B cell (primary cell): Measurements from ENCODE around the gene CZIB. TPM values are rescaled to one million over a fixed set of nuclear protein-coding genes. Genes with fewer than 3 reads are reported as not detected.
A peak's percentile ranks its signal among the peaks of the same experiment; 100 is the strongest.

Source experiments
- ATAC-seq: fragments of 200-7000 bp; cut with Tn5 transposase; one replicate; pipeline ENCODE4 v1.10.0; 2021; ENCODE audit warnings: low read depth, mild to moderate bottlenecking, moderate number of reproducible peaks, moderate library complexity
- CTCF ChIA-PET: fragments of 350-600 bp; sonication (Branson Sonifier 250); formaldehyde crosslinking; loops from one replicate; lab custom pipeline; 2021; ENCODE audit warnings: antibody characterized with exemption, inconsistent platforms; lab: Charles Lee
- POLR2A ChIA-PET: fragments of 350-600 bp; sonication (Branson Sonifier 250); formaldehyde crosslinking; loops from one replicate; lab custom pipeline; 2021; ENCODE audit warnings: antibody characterized with exemption; lab: Charles Lee
- DNase-seq: peaks from one replicate; pipeline ENCODE4 v3.0.0; 2013
- H2AFZ ChIP-seq: 2 replicates; pipeline ENCODE4 v1.6.1; 2012; ENCODE audit warnings: mild to moderate bottlenecking, low read depth, low read length; ENCODE audit not compliant: insufficient read depth, poor library complexity, severe bottlenecking
- H3K27ac ChIP-seq, 2 donors: 1 replicate in 1 of 2; 2 replicates in 1 of 2; pipeline ENCODE4 v1.5.1; 2012 to 2013; ENCODE audit warnings: low read length in 2 of 2, mild to moderate bottlenecking in 2 of 2, moderate library complexity in 1 of 2
- H3K27me3 ChIP-seq, 4 experiments: fragments of 200-600 bp in 1 of 4; sonication (generic) in 1 of 4; replicated peaks in 1 of 4; 1 replicate in 2 of 4; 2 replicates in 2 of 4; pipeline versions ENCODE4 v1.6.1 to v1.7.0; 2013 to 2016; ENCODE audit warnings: low read length in 3 of 4, mild to moderate bottlenecking in 2 of 4, mixed read lengths in 1 of 4, moderate library complexity in 1 of 4; ENCODE audit not compliant: insufficient read depth in 4 of 4, control insufficient read depth in 3 of 4; ENCODE audit errors: control extremely low read depth in 1 of 4
- H3K36me3 ChIP-seq, 2 experiments: replicated peaks in 1 of 2; 1 replicate in 1 of 2; 2 replicates in 1 of 2; pipeline versions ENCODE4 v1.6.1 to v1.7.1; 2013; ENCODE audit warnings: low read length in 1 of 2; ENCODE audit not compliant: insufficient read depth in 2 of 2, control insufficient read depth in 1 of 2; ENCODE audit errors: control extremely low read depth in 1 of 2, extremely low read depth in 1 of 2
- H3K4me1 ChIP-seq, 2 donors: fragments of 200-600 bp in 1 of 2; sonication (generic) in 1 of 2; 1 replicate in 1 of 2; 2 replicates in 1 of 2; pipeline versions ENCODE4 v1.5.1 to v1.6.1; 2013 to 2017; ENCODE audit warnings: low read length in 2 of 2; ENCODE audit not compliant: control insufficient read depth in 2 of 2, insufficient read depth in 2 of 2
- H3K4me2 ChIP-seq: replicated peaks from 2 replicates; pipeline ENCODE3; 2012; ENCODE audit warnings: mild to moderate bottlenecking, low read depth, low read length; ENCODE audit not compliant: poor library complexity, severe bottlenecking
- H3K4me3 ChIP-seq, 5 experiments: fragments of 200-600 bp in 1 of 5; sonication (generic) in 1 of 5; 1 replicate in 3 of 5; 2 replicates in 2 of 5; pipeline versions ENCODE4 v1.5.1 to v1.7.0; 2011 to 2016; ENCODE audit warnings: low read length in 4 of 5, mild to moderate bottlenecking in 4 of 5, low read depth in 2 of 5, control low read depth in 1 of 5, moderate library complexity in 1 of 5; ENCODE audit not compliant: insufficient read depth in 1 of 5; ENCODE audit errors: control extremely low read depth in 1 of 5, extremely low read depth in 1 of 5
- H3K79me2 ChIP-seq: fragments of 200-600 bp; sonication (generic); one replicate; pipeline ENCODE4 v1.6.0; 2016; ENCODE audit warnings: low read length; ENCODE audit not compliant: control insufficient read depth, insufficient read depth
- H3K9ac ChIP-seq: fragments of 200-600 bp; sonication (generic); 2 replicates; pipeline ENCODE4 v1.6.1; 2017; ENCODE audit warnings: mild to moderate bottlenecking, low read length, moderate library complexity
- H3K9me3 ChIP-seq, 3 donors: one replicate each; pipeline versions ENCODE4 v1.6.1 to v1.7.1; 2013; ENCODE audit warnings: low read length in 2 of 3; ENCODE audit not compliant: control insufficient read depth in 2 of 3, insufficient read depth in 1 of 3; ENCODE audit errors: control extremely low read depth in 1 of 3
- H4K20me1 ChIP-seq: 2 replicates; pipeline ENCODE4 v1.6.0; 2012; ENCODE audit warnings: mild to moderate bottlenecking, low read length; ENCODE audit not compliant: insufficient read depth, control insufficient read depth, poor library complexity, severe bottlenecking
- H3K27ac Mint-ChIP-seq: one replicate; pipeline ENCODE4 v1.8.0; 2021; ENCODE audit warnings: mixed read lengths
- H3K27me3 Mint-ChIP-seq: one replicate; pipeline ENCODE4 v1.8.0; 2021; ENCODE audit warnings: mixed read lengths
- H3K4me1 Mint-ChIP-seq: one replicate; pipeline ENCODE4 v1.8.0; 2021; ENCODE audit warnings: mixed read lengths
- H3K4me3 Mint-ChIP-seq: one replicate; pipeline ENCODE4 v1.8.0; 2021; ENCODE audit warnings: mixed read lengths
- H3K9me3 Mint-ChIP-seq: one replicate; pipeline ENCODE4 v1.8.0; 2022; ENCODE audit warnings: mixed read lengths; ENCODE audit not compliant: insufficient read depth
- CTCF ChIP-seq: fragments of 200-600 bp; IDR thresholded peaks from one replicate; pipeline ENCODE4 v1.8.0; 2022; ENCODE audit warnings: antibody characterized with exemption, mild to moderate bottlenecking
- EZH2 ChIP-seq: IDR thresholded peaks from 2 replicates; pipeline ENCODE4 v1.6.1; 2012; ENCODE audit warnings: borderline replicate concordance, low read depth, mild to moderate bottlenecking, moderate library complexity, low read length; ENCODE audit not compliant: insufficient read depth, poor library complexity, severe bottlenecking
- WGBS: methylation state at CpG from one replicate; pipeline ENCODE4 v1.1.5; 2013; ENCODE audit warnings: missing lambda C conversion rate; ENCODE audit not compliant: insufficient coverage; 5-methylcytosine and 5-hydroxymethylcytosine counted together
- intact Hi-C: fragments of 100-400 bp; cut with micrococcal nuclease; formaldehyde crosslinking; loops from one replicate; pipeline ENCODE4 v1.10.0; 2022
- polyA plus RNA-seq: library from polyadenylated mRNA; depleted of rRNA; stranded (reverse); fragments of >200 nt; gene quantifications from 2 replicates; pipeline ENCODE4 v1.2.3, GENCODE V29; 2012
- total RNA-seq, 2 donors: library from RNA; stranded (reverse); fragments of 120-200 nt in 1 of 2; gene quantifications; 1 replicate in 1 of 2; 2 replicates in 1 of 2; pipeline versions ENCODE4 v1.2.3 to v1.2.4, GENCODE V29; 2013 to 2022

Gene CZIB
- total and polyA plus RNA-seq, 2 donors (not counting 1 experiment from before 2014, with no cell fraction given): 47.9 to 62.0 TPM

- H3K4me3 ChIP-seq: no peak overlapping the region
- DNase-seq: no peak
- peaks cover 6 to 80% of the 10 kb centered on the region in 2 experiments for H3K36me3 ChIP-seq
- TF ChIP-seq CTCF: no peak
- no peak for TF ChIP-seq EZH2
- Mint-ChIP-seq H3K27ac (no peak overlapping the region), H3K4me3 (no peak overlapping the region), H3K27me3 (no peaks in the 10 kb centered on the region), H3K9me3 (peaks cover 5% of the 10 kb centered on the region), H3K4me1 (peaks cover 9% of the 10 kb centered on the region)
- peaks cover 1 to 25% (median 20%) of the 10 kb centered on the region in 3 donors for H3K9me3 ChIP-seq
- no peak overlapping the region for H2AFZ ChIP-seq
- ChIA-PET CTCF (no interaction called here), POLR2A (interaction anchor here (0.7 kb wide), 1 partner anchor 50 kb away, joined by 5 read pairs; no protein-coding TSS in a partner anchor)
- H3K4me1 ChIP-seq: peaks cover 0 to 1% of the 10 kb centered on the region in 2 donors
- intact Hi-C loops: no loop called here
- H4K20me1 ChIP-seq: no peaks in the 10 kb centered on the region
- no peak overlapping the region for H3K9ac ChIP-seq
- no peak overlapping the region for H3K27ac ChIP-seq
- no peaks in the 10 kb centered on the region for H3K27me3 ChIP-seq
- no peak overlapping the region for H3K4me2 ChIP-seq
- no peak for ATAC-seq
- WGBS: 100% methylated on average over 2 of the region's 3 CpGs
- peaks cover 27% of the 10 kb centered on the region for H3K79me2 ChIP-seq
These were observed 17.0 kb downstream of the CZIB start for GRCh38 chr1:53203466-53203865.

- H3K27me3 ChIP-seq: no peaks in the 10 kb centered on the region
- H3K27ac ChIP-seq: peak overlapping the region in 1 of 2 donors; percentile 96
- peak overlapping the region; percentile 97 for H3K4me3 Mint-ChIP-seq
- H3K27me3 Mint-ChIP-seq: no peaks in the 10 kb centered on the region
- H3K79me2 ChIP-seq: peaks cover 27% of the 10 kb centered on the region
- H3K27ac Mint-ChIP-seq: peak overlapping the region; percentile 95
- H3K4me2 ChIP-seq: no peak overlapping the region
- 89% methylated on average over 4 of the region's 4 CpGs for WGBS
- H3K4me1 Mint-ChIP-seq: peaks cover 28% of the 10 kb centered on the region
- intact Hi-C loops: no loop called here
- H3K4me3 ChIP-seq: no peak overlapping the region
- peaks cover 6 to 31% of the 10 kb centered on the region in 2 experiments for H3K36me3 ChIP-seq
- H2AFZ ChIP-seq: no peak overlapping the region
- CTCF ChIA-PET: interaction anchor here (0.6 kb wide), 1 partner anchor 907 kb away, joined by 3 read pairs; no protein-coding TSS in a partner anchor
- H4K20me1 ChIP-seq: no peaks in the 10 kb centered on the region
- no peak for TF ChIP-seq CTCF
- no peak for TF ChIP-seq EZH2
- POLR2A ChIA-PET: no interaction called here
- peaks cover 16 to 20% of the 10 kb centered on the region in 2 donors for H3K4me1 ChIP-seq
- no peaks in the 10 kb centered on the region for H3K9me3 ChIP-seq
- DNase-seq (no peak), ATAC-seq (no peak)
- H3K9me3 Mint-ChIP-seq: no peaks in the 10 kb centered on the region
- H3K9ac ChIP-seq: no peak overlapping the region
These were observed 22.2 kb downstream of the CZIB start for GRCh38 chr1:53198241-53198651.
